ENCODE data around the gene NAALAD2. TPM values are rescaled to one million over a fixed set of nuclear protein-coding genes. Genes with fewer than 3 reads are reported as not detected.
A peak's percentile ranks its signal among the peaks of the same experiment; 100 is the strongest.
"Not testable (repeated sequence)": the region's sequence is repeated elsewhere in the genome, so short reads cannot be mapped to it uniquely, and the experiment has no call there.

The NAALAD2 gene
- total and polyA plus RNA-seq, 2 donors (not counting 1 experiment from before 2014, with no cell fraction given), result 0.66 to 2.2 TPM

DNA sequence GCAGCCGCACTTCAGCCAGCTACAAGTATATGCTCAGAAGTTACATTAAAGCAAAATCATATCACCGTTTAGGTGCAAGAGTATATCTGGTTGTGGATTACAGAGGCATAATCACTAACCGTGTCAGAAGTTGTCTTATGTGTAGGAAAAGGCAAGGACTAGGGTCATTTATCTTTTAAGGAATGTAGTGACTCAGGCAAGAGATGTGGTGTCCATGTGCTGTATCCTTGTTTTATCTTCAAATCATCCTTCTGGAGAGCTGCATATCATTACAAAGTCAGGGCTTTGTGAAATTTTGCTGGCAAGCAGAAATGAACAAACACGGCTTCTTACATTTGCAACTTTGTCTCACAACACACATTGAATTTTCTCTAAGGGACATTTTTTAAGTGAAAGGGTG, 101.1 kb downstream of the NAALAD2 start:
- peak in 1 of 2 donors; percentile 29 for DNase-seq (ENCODE audit: low read depth in 2 of 2)
- H3K79me2 ChIP-seq (ENCODE audit: control insufficient read depth, insufficient read depth, low read length), result no peaks in the 10 kb centered on the region
- H3K4me2 ChIP-seq (ENCODE audit: extremely low read depth, insufficient read depth, low read length), result no peak overlapping the region
- H3K9me3 ChIP-seq (ENCODE audit: control insufficient read depth, insufficient read depth, low read depth, low read length), result no peaks in the 10 kb centered on the region
- H3K27me3 ChIP-seq (ENCODE audit: control insufficient read depth, insufficient read depth, low read length), result no peaks in the 10 kb centered on the region
- H3K9ac ChIP-seq (ENCODE audit: insufficient read depth, low read length), result no peak overlapping the region
- no peaks in the 10 kb centered on the region for H3K4me1 ChIP-seq (ENCODE audit: control insufficient read depth, extremely low read depth, insufficient read depth, low read length)
- no peak overlapping the region for H3K27ac ChIP-seq (ENCODE audit: insufficient read depth, low read length)
- no peaks in the 10 kb centered on the region for H4K20me1 ChIP-seq (ENCODE audit: control insufficient read depth, extremely low read depth, insufficient read depth, low read length)
- no peak for TF ChIP-seq EZH2 (IDR thresholded peaks at IDR 0.05; ENCODE audit: low read length, missing control alignments)
- TF ChIP-seq, protein P1, sequence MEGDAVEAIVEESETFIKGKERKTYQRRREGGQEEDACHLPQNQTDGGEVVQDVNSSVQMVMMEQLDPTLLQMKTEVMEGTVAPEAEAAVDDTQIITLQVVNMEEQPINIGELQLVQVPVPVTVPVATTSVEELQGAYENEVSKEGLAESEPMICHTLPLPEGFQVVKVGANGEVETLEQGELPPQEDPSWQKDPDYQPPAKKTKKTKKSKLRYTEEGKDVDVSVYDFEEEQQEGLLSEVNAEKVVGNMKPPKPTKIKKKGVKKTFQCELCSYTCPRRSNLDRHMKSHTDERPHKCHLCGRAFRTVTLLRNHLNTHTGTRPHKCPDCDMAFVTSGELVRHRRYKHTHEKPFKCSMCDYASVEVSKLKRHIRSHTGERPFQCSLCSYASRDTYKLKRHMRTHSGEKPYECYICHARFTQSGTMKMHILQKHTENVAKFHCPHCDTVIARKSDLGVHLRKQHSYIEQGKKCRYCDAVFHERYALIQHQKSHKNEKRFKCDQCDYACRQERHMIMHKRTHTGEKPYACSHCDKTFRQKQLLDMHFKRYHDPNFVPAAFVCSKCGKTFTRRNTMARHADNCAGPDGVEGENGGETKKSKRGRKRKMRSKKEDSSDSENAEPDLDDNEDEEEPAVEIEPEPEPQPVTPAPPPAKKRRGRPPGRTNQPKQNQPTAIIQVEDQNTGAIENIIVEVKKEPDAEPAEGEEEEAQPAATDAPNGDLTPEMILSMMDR (conservative IDR thresholded peaks at IDR 0.05 in 1 of 2, IDR thresholded peaks at IDR 0.05 in 1 of 2; ENCODE audit: low read depth in 1 of 2, low read length in 2 of 2), result no peak
- no peaks in the 10 kb centered on the region for H3K36me3 ChIP-seq (ENCODE audit: control insufficient read depth, insufficient read depth, low read length)
- no peak overlapping the region for H3K4me3 ChIP-seq (replicated peaks in 1 of 4; ENCODE audit: control extremely low read depth in 1 of 4, insufficient read depth in 1 of 4, low read depth in 3 of 4, low read length in 4 of 4)
- no peak overlapping the region for H2AFZ ChIP-seq (ENCODE audit: low read length)

DNA sequence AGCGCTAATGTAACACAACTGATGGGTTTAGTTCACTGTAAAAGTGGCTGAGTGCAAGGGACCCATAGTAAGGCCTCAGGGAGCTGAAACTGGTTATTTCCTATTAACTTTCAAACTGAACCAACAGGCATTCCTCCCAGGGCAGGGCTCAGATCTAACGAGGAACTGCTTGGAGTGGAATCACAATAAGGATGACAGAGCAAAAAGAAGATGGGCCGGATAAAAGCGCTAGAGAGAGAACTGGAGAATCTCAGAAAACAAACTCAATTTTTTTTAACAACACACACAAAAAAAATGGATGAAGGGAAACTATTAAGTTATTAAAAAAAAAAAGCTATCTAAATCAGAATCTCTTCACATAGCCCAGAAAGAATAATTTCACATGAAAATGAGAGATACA, 102.5 kb downstream of the NAALAD2 start:
- no peaks in the 10 kb centered on the region for H3K36me3 ChIP-seq (ENCODE audit: control insufficient read depth, insufficient read depth, low read length)
- no peaks in the 10 kb centered on the region for H4K20me1 ChIP-seq (ENCODE audit: control insufficient read depth, extremely low read depth, insufficient read depth, low read length)
- no peak for DNase-seq (ENCODE audit: low read depth in 2 of 2)
- no peak overlapping the region for H3K4me3 ChIP-seq (replicated peaks in 1 of 4; ENCODE audit: control extremely low read depth in 1 of 4, insufficient read depth in 1 of 4, low read depth in 3 of 4, low read length in 4 of 4)
- no peaks in the 10 kb centered on the region for H3K79me2 ChIP-seq (ENCODE audit: control insufficient read depth, insufficient read depth, low read length)
- no peaks in the 10 kb centered on the region for H3K9me3 ChIP-seq (ENCODE audit: control insufficient read depth, insufficient read depth, low read depth, low read length)
- no peaks in the 10 kb centered on the region for H3K4me1 ChIP-seq (ENCODE audit: control insufficient read depth, extremely low read depth, insufficient read depth, low read length)
- no peak overlapping the region for H3K9ac ChIP-seq (ENCODE audit: insufficient read depth, low read length)
- no peaks in the 10 kb centered on the region for H3K27me3 ChIP-seq (ENCODE audit: control insufficient read depth, insufficient read depth, low read length)
- no peak overlapping the region for H3K27ac ChIP-seq (ENCODE audit: insufficient read depth, low read length)
- no peak overlapping the region for H2AFZ ChIP-seq (ENCODE audit: low read length)
- TF ChIP-seq, protein P1 (conservative IDR thresholded peaks at IDR 0.05 in 1 of 2, IDR thresholded peaks at IDR 0.05 in 1 of 2; ENCODE audit: low read depth in 1 of 2, low read length in 2 of 2), result no peak
- no peak for TF ChIP-seq EZH2 (IDR thresholded peaks at IDR 0.05; ENCODE audit: low read length, missing control alignments)
- H3K4me2 ChIP-seq (ENCODE audit: extremely low read depth, insufficient read depth, low read length), result no peak overlapping the region

DNA sequence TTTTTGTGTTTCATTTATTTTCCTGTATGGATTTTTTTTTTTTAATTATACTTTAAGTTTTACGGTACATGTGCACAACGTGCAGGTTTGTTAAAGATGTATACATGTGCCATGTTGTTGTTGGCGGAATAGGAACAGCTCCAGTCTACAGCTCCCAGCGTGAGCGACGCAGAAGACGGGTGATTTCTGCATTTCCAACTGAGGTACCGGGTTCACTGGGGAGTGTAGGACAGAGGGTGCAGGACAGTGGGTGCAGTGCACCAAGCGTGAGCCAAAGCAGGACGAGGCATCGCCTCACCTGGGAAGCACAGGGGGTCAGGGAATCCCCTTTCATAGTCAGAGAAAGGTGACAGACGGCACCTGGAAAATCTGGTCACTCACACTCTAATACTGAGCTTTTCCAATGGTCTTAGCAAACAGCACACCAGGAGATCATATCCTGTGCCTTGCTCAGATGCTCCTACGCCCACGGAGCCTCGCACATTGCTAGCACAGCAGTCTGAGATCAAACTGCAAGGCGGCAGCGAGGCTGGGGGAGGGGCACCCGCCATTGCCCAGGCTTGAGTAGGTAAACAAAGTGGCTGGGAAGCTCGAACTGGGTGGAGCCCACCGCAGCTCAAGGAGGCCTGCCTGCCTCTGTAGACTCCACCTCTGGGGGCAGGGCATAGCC, 105.6 kb downstream of the NAALAD2 start:
- not testable (repeated sequence) for DNase-seq (ENCODE audit: low read depth in 2 of 2); H3K27ac ChIP-seq (ENCODE audit: insufficient read depth, low read length); H3K27me3 ChIP-seq (ENCODE audit: control insufficient read depth, insufficient read depth, low read length); H3K4me2 ChIP-seq (ENCODE audit: extremely low read depth, insufficient read depth, low read length); H3K79me2 ChIP-seq (ENCODE audit: control insufficient read depth, insufficient read depth, low read length); H2AFZ ChIP-seq (ENCODE audit: low read length); H3K9ac ChIP-seq (ENCODE audit: insufficient read depth, low read length); H3K4me3 ChIP-seq (replicated peaks in 1 of 4; ENCODE audit: control extremely low read depth in 1 of 4, insufficient read depth in 1 of 4, low read depth in 3 of 4, low read length in 4 of 4); H4K20me1 ChIP-seq (ENCODE audit: control insufficient read depth, extremely low read depth, insufficient read depth, low read length); H3K36me3 ChIP-seq (ENCODE audit: control insufficient read depth, insufficient read depth, low read length); H3K4me1 ChIP-seq (ENCODE audit: control insufficient read depth, extremely low read depth, insufficient read depth, low read length); H3K9me3 ChIP-seq (ENCODE audit: control insufficient read depth, insufficient read depth, low read depth, low read length)
